ENCODE data around the gene DNAJB6. TPM values are rescaled to one million over a fixed set of nuclear protein-coding genes. Genes with fewer than 3 reads are reported as not detected.

DNAJB6 gene
- total RNA-seq, 2 donors from 2014 or later, result 113 to 118 TPM

- no peak for ATAC-seq (replicated peaks)
- no peak overlapping the region for H3K27ac Mint-ChIP-seq
- no peaks in the 10 kb centered on the region for H3K9me3 Mint-ChIP-seq
- H3K36me3 Mint-ChIP-seq (ENCODE audit: low read depth), result no peaks in the 10 kb centered on the region
- H3K27me3 Mint-ChIP-seq, result no peaks in the 10 kb centered on the region
- H3K4me3 Mint-ChIP-seq, result no peak overlapping the region
- H3K4me1 Mint-ChIP-seq, result peaks cover 14% of the 10 kb centered on the region
Observed at GRCh38 chr7:157465891-157466866, 129.4 kb downstream of the DNAJB6 start.

- no peak for ATAC-seq (replicated peaks)
- no peaks in the 10 kb centered on the region for H3K36me3 Mint-ChIP-seq (ENCODE audit: low read depth)
- H3K27ac Mint-ChIP-seq, result no peak overlapping the region
- H3K27me3 Mint-ChIP-seq, result no peaks in the 10 kb centered on the region
- no peak overlapping the region for H3K4me3 Mint-ChIP-seq
- no peaks in the 10 kb centered on the region for H3K9me3 Mint-ChIP-seq
- peaks cover 15% of the 10 kb centered on the region for H3K4me1 Mint-ChIP-seq
Observed at GRCh38 chr7:157466867-157467261, 130.1 kb downstream of the DNAJB6 start.

Other genes starting within 250 kb of the DNAJB6 start
- 10 to 100 TPM; 58.8 to 75.9 TPM for gene UBE3C, start 198.1 kb upstream of the DNAJB6 start, total RNA-seq